Central memory CD4-positive, alpha-beta T cell (primary cell): ENCODE measurements around the gene NME7.

ENCODE experiments used
- DNase-seq: peaks from one replicate; pipeline ENCODE4 v3.0.0; 2022

NME7 gene

DNA sequence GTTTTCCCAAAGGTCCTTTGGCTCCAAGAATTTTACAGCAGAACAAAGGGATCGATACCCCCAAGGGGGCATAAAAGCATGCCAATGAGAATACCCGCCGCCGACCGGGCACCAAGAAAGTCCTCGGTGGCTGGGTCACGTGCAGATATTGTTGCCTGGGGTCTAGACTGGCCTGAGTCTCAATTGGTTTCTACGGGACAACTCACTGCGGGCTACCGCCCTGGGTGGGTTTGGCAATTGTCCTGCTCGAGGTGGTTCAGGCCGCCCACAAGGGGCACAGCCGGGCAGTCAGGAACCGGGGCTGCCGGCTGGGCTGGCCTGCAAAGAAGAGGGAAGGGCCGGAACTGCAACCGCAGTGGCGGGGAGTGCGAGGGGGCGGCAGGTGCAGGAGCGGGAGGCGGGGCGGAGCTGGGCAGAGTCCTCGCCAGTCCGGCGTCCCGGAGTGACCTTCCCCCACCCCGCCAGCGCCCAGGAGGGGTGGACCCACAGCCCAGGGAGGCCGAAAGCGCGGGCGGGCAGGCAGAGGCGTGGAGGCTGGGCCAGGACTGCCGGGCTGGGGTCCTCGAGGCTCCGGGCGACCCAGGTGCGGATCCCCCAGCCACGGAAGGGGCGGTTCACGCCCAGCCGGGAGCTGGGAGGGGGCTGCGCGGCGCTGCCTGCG, 262.0 kb downstream of the NME7 start:
- no peak for DNase-seq

DNA sequence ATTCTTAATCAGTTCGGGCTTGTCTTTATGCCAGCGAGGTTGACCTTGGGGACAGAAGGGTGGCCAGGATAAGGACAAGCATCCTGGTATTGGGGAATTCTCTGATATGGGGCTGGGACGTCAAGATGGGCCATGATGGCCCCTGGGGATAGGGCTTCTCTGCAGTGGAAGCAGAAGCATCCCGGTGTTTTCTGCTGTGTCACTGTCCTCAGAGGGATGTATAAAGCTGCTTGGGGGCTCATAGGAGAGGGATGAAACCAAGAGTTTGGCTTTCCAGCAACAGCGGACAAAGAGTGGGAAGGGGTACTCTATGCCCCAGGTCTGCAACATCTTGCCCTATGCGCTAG, 262.5 kb downstream of the NME7 start:
- DNase-seq, result no peak

DNA sequence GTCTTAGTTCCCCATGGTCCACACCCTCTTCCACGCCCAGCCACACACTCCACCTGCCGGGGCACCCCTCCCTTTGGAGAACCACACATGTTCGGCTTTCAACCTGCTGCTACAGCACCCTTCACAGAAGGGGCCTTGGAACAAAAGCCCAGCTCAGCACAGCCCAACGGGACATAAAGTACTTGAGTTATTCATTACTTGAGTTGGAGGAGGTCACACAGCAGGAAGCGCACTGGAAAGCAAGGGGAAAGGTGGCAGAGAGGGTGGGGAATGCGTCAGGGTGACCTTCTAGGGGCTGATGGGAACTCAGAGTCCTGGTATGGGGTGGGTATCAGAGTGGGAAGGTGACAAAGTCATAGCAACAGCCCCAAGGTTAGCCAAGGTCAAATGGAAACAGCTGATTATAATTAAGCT, 264.1 kb downstream of the NME7 start:
- DNase-seq, result no peak

DNA sequence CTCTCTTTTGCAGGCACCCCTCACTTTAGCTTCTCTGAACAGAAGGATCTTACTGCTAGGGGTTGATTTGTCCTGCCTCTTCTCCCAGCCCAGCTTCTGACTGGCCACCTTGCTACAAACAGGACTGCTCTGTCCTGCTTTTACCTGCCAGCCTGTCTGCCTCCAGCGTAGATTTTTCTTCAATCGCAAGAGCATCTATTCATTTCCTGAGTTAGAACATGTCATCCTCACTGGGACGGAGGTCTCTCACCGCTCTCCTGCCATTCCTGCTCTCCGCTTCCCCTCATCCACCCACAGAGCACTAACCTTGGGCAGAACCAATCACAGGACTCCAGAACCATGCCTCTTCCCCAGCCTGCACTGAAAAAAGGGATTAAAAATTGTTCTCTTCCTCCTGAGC, 264.6 kb downstream of the NME7 start:
- DNase-seq, result no peak

DNA sequence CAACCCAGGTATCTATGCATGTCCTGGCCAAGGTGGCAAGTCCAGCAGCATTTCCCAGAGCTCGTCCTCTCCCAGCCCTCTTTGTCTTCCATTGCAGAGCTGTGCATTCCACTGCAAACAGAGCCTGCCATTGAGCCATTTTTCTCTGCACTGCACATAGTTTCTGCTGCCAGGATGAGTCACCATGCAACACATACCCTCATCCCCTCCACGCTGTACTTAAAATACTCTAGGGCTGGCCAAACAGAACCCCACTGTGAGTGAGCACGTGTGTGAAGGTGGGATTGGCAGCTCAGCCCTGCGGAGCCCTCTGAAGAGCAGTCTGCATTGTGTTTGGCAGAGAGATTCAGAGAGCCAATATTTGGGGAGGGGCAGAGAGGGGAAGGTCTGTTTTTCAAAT, 265.0 kb downstream of the NME7 start:
- no peak for DNase-seq

DNA sequence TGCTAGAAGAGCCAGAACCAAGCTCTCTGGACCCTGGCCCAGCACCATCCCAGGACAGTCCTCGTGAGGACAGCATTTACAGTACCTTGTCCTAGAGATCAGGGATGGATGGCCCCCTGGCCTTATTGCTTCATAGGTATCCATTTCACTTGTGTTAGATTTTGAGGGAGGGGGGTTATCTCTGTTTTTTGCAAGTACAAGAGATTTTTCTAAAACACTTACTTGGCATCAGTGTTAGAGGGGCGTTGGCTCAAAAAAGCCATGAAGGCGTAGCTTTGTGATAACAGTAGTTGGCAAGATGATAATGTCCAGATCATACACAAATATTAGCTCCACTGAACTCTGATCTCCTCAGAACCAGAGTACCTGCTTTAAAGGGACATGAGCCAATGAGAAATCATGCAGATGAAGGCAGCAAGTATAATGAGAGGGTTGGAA, 266.9 kb downstream of the NME7 start:
- DNase-seq, result no peak

DNA sequence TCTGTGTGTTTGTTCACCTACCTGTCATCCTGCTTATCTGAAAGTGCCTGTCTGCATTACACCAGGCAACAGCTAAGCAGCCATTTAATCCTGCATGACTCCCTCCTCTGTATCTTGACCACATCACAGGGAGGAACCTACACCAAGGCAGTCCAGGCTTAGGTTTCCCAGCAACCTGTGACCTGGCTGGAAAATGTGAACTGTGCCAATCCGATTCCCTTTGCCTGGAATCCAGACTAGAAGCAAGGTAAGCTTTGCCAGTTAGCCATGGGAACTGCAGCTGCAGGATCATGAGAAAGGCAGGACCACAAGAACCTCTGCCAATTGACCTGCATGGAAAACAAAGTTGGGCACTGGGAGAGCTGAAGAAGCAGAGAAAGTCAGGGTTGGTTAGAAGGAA, 267.4 kb downstream of the NME7 start:
- DNase-seq, result no peak

DNA sequence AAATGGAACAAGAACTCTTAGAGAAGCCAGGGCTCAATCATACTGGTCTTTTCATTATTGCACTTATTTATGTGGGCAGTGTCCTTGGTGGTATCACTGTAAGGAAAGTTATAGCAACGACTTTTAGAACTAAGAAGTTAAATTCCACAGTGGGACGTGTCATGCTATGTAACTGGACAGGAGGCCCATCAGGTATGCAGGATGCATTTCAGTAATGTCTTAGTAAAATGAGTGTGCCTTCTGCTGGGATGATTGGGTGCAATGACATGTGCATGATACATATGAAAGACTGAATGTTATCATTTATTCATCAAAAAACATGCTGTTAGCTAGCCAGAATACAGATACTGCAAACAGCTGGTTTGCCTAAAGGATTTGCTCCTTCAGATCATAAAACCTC, 268.0 kb downstream of the NME7 start:
- DNase-seq, result no peak

DNA sequence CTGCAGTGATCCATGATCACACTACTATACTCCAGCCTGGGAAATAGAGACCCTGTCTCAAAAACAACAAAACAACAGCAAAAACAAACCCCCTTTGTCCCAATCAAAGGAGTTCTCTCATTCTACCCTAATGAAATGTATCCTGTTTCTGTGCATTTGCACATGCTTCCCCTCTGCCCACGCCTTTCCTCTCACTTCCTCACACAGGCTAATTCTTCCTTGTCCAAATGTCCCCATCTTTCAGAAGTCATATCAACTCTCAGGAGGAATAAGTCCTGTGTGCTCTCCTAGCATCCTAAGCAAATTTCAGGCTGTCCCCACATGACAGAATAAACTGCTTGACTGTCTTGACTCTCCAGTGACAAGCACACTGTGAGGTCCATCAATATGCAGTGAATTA, 269.2 kb downstream of the NME7 start:
- no peak for DNase-seq

DNA sequence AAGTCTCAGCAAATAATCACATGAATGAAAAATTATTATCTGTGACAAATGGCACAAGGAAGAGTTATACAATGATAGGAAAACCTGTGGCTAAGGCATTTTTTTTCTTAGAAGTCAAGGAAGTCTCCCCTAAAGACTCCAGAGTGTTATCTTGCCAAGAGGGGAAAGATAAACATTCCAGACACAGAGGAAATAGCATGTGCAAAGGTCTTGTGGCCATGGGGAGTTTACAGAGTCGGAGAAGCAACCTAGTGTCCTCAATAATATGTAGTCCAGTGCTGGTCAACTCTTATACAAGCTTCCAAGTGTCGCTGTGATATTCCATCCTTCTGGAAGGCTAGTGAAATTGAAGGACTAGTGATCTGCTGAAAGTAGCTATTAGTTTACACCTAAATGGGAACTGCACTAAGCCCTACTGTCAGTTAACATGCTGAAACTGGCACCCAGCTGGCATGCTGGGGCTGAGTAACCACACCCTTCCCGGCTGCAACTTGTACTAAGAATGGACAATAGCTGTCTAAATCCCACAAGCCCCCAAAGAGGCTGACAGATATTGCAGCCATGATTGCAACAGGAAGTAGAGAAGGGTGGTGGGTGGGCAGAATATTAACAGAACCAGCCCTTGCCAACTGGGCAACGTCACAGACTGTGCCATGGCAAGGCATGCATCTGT, 272.6 kb downstream of the NME7 start:
- DNase-seq, result no peak

DNA sequence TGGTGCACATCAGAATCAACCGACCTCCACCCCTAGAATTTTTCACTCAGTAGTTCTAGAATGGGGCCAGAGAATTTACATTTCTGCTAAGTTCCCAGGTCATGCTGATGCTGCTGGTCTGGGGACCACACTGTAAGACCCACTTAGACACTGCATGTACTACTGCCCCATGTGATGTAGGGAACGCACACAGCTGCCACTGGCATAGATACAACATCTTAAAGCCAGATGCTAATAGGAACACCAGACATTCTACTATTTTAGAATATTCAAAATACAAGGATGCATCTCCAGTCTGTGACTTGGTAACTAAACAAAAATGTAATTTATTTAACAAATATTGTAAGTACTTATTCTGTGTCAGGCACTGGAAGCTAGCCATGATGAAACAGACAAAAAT, 275.2 kb downstream of the NME7 start:
- no peak for DNase-seq

DNA sequence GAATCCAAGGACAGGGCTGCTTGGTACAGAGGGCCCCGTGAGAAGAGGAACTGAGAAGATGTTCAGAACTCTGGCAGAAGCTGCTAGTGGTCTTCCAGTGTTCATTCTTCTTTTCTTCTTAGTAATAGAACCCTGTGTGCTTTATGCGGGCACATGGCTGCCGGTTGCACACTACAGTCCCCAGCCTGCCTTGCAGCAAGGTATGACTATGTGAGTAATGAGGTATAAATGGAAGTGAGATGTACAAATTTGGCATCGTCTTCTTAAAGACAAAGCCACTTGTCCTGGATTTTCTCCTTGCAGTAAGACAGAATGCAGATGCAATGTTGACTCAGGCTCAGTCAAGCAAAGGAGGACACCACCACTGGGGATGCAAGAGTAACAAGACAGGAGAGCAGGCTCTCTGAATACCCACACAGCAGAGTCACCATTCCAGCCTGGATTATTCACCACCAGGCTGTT, 276.1 kb downstream of the NME7 start:
- DNase-seq, result no peak

DNA sequence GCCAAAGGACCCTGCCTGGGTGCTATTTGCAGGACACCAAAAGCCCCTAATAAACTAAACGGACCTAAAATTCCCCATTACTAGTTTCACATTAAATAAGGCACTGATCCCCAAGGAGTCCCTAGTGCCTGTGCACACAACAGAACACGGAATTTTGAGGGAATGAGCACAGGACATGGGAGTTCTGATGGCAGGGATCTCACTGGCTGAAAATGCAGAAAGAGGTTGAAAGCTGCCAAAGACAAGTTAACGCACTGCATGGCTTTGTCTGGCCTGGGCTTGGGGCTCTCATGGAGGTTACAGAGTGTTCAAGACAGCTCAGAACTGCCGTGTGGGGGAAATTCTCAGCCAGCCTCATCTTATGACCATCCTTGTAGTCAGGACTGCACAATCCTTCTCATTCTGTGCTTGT, 276.7 kb downstream of the NME7 start:
- DNase-seq, result no peak

DNA sequence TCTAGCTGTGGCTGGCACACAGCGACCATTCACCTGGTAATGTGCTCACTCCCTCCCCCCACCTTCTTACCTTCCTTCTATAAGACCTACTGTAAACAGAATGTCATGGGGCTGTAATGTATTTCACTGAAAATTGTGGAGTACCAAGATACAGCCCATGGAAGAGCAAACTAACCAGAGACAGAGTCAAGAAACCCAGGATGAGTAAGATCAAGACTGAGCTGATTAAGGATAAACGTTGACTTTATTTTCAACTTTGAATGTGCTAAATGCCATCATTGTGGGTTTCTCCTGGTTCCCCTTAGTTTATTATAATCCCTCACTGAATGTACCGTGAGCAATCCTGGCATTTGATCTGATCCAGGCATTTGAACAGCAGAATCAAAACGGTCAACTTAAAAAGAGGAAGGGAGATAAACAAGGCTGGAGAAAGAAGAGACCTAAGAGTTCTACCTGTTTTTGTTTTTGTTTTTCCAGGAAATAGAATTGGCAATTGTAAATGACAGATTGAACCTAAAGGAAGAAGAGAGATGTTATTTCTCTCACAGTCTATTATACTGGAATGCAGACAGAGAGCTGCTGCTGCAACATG, 277.2 kb downstream of the NME7 start:
- no peak for DNase-seq

DNA sequence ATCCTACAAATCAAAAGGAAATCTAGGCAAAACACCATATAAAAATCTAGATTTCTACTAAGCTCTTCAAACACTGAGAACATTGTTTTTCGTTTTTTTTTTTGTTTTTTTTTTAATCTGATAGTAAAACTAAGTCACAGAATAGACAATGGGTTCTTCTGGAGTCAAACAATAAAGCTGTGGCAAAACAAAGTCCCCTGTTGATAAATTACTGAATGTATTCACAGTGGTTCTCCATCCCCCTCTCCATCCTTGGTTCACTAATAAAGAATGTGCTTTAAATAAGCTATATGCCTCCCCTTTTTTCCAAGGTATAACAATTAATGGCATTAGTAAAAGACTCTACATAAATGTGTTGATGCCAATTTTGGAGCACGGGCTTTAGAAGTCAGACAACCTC, 277.8 kb downstream of the NME7 start:
- DNase-seq, result no peak

DNA sequence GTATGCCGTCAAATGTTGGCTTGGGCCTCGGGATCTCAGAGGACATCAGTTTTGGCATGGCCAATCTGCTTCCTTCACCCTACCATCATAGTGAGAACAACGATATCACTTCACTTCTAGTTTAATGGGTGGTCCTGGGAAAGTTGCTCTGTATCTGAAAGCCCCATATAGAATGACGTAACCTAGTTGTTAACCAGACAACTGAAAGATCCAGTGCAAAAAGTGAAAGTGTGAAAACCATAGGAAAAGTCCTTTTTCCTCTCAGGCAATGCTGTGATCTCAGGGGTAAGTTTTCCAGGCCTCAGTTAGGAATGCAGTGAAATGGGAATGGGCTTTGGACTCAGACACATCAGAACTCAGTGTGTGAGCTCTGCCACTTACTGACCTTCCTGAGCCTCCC, 279.7 kb downstream of the NME7 start:
- DNase-seq, result no peak

DNA sequence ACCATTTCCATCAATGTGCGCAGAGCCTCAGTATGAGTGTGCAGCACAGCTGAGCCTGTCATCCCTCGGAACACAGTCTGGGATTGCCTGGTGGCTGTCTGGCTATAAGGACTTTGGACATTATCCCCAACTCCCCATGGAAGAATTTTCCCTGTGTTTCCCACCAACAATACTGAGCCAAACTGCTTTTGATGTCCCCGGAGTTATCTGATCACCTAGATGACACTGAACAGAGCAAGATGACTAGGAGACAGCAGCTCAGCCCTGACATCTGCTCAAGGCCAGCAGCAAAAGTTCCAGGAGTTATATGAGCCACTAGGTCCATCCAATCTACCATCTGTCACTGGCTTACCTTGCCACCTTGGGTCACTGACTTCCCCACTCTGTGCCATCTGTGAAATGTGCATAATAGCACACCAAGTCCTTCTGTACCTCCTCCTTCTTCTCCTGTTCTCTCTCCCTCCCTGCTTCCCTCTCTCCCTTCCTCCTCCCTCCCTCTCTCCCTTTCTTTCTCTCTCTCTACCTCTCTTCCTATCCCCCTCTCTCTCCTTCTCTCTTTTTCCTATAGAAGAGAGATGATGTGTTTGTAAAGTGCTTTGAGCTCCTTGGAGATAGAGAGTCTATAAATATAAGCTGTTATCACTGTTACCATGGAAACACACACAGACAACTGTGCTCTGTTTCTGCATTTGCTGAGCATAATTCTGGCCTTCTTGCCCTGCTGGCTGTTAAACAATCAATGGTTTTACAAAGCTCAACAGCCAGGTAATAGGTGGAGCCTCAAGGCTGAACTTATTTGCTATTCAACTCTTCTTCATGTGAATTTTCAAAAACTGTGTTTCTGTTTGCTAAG, 280.8 kb downstream of the NME7 start:
- peak; percentile 25 for DNase-seq

DNA sequence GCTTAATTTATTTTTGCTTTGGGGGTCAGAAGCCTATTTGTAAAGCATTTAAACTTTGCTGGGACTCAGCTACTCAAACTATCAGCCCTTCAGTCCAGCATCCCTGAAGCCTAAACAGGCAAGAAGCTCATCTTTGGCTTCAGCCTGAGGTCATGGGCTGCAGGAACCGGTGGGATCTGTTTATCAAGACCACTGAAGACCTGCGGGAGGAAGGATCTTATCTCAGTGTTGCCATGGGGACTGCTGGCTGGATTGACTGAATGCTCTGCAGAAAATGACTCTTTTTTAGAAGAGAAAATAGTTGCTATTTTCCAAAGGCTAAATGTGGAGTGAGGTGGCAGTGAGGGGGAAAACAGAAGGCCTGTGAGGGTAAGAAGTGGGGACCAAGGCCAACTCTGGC, 281.7 kb downstream of the NME7 start:
- DNase-seq, result no peak
